ENCODE measurements around the gene SLC12A3. TPM values are rescaled to one million over a fixed set of nuclear protein-coding genes. Genes with fewer than 3 reads are reported as not detected.
"Not testable (repeated sequence)": the region's sequence is repeated elsewhere in the genome, so short reads cannot be mapped to it uniquely, and the experiment has no call there.

Gene SLC12A3
- total and polyA plus RNA-seq, 5 donors from 2014 or later: not detected

- peaks cover 17% of the 10 kb centered on the region for H3K4me1 ChIP-seq (ENCODE audit: control insufficient read depth, insufficient read depth, low read length, poor library complexity, severe bottlenecking)
- Mint-ChIP-seq H3K4me1 (peaks cover 5 to 38% (median 24%) of the 10 kb centered on the region in 4 donors), H3K9me3 (no peaks in the 10 kb centered on the region), H3K27me3 (peaks cover 7% of the 10 kb centered on the region), H3K36me3 (no peaks in the 10 kb centered on the region), H3K4me3 (no peak overlapping the region), H3K27ac (no peak overlapping the region)
- ATAC-seq (ENCODE audit: low read depth in 2 of 2) (no peak), DNase-seq (no peak)
- no peak overlapping the region for H3K27ac ChIP-seq (ENCODE audit: insufficient read depth, low read length, poor library complexity, severe bottlenecking)
- H3K36me3 ChIP-seq (ENCODE audit: control insufficient read depth, insufficient read depth, low read length): no peaks in the 10 kb centered on the region
- H3K27me3 ChIP-seq (ENCODE audit: control insufficient read depth, insufficient read depth, low read length): no peaks in the 10 kb centered on the region
- H3K9me3 ChIP-seq (ENCODE audit: control insufficient read depth in 2 of 2, low read length in 2 of 2): no peaks in the 10 kb centered on the region
- no peak overlapping the region for H3K4me3 ChIP-seq (ENCODE audit: low read depth, low read length)
Measured at GRCh38 chr16:56865394-56866062, 521 bp downstream of the SLC12A3 start.

- Histone ChIP-seq H3K9me3 (ENCODE audit: control insufficient read depth in 2 of 2, low read length in 2 of 2) (no peaks in the 10 kb centered on the region), H3K27me3 (ENCODE audit: control insufficient read depth, insufficient read depth, low read length) (no peaks in the 10 kb centered on the region), H3K27ac (ENCODE audit: insufficient read depth, low read length, poor library complexity, severe bottlenecking) (no peak overlapping the region), H3K4me3 (ENCODE audit: low read depth, low read length) (no peak overlapping the region), H3K36me3 (ENCODE audit: control insufficient read depth, insufficient read depth, low read length) (no peaks in the 10 kb centered on the region), H3K4me1 (ENCODE audit: control insufficient read depth, insufficient read depth, low read length, poor library complexity, severe bottlenecking) (peaks cover 4% of the 10 kb centered on the region)
- DNase-seq: peak; percentile 19 to 77 (median 64)
- no peaks in the 10 kb centered on the region for H3K36me3 Mint-ChIP-seq
- H3K4me3 Mint-ChIP-seq: no peak overlapping the region
- H3K27ac Mint-ChIP-seq: peak overlapping the region; percentile 26 to 85 (median 46)
- H3K27me3 Mint-ChIP-seq: peaks cover 7% of the 10 kb centered on the region
- peaks cover 5 to 23% (median 14%) of the 10 kb centered on the region in 4 donors for H3K4me1 Mint-ChIP-seq
- no peaks in the 10 kb centered on the region for H3K9me3 Mint-ChIP-seq
- no peak for ATAC-seq (ENCODE audit: low read depth in 2 of 2)
Measured at GRCh38 chr16:56866955-56867830, 2.2 kb downstream of the SLC12A3 start.

- H3K27ac Mint-ChIP-seq: no peak overlapping the region
- no peaks in the 10 kb centered on the region for H3K9me3 ChIP-seq (ENCODE audit: control insufficient read depth in 2 of 2, low read length in 2 of 2)
- ATAC-seq (ENCODE audit: low read depth in 2 of 2) (no peak), DNase-seq (no peak)
- no peak overlapping the region for H3K27ac ChIP-seq (ENCODE audit: insufficient read depth, low read length, poor library complexity, severe bottlenecking)
- no peaks in the 10 kb centered on the region for H3K9me3 Mint-ChIP-seq
- H3K27me3 ChIP-seq (ENCODE audit: control insufficient read depth, insufficient read depth, low read length): no peaks in the 10 kb centered on the region
- no peaks in the 10 kb centered on the region for H3K4me1 ChIP-seq (ENCODE audit: control insufficient read depth, insufficient read depth, low read length, poor library complexity, severe bottlenecking)
- H3K4me3 Mint-ChIP-seq: no peak overlapping the region
- no peaks in the 10 kb centered on the region for H3K36me3 Mint-ChIP-seq
- H3K36me3 ChIP-seq (ENCODE audit: control insufficient read depth, insufficient read depth, low read length): no peaks in the 10 kb centered on the region
- H3K27me3 Mint-ChIP-seq: peaks cover 7% of the 10 kb centered on the region
- H3K4me1 Mint-ChIP-seq: peaks cover 4 to 17% (median 9%) of the 10 kb centered on the region in 4 donors
- no peak overlapping the region for H3K4me3 ChIP-seq (ENCODE audit: low read depth, low read length)
Measured at GRCh38 chr16:56868175-56868574, 3.2 kb downstream of the SLC12A3 start.

GRCh38 chr16:56868766-56869165 lies 3.8 kb downstream of the SLC12A3 start:
- peaks cover 4 to 12% (median 7%) of the 10 kb centered on the region in 4 donors for H3K4me1 Mint-ChIP-seq
- DNase-seq; H3K4me3 Mint-ChIP-seq; H3K4me3 ChIP-seq (ENCODE audit: low read depth, low read length); H3K4me1 ChIP-seq (ENCODE audit: control insufficient read depth, insufficient read depth, low read length, poor library complexity, severe bottlenecking); H3K36me3 Mint-ChIP-seq; ATAC-seq (ENCODE audit: low read depth in 2 of 2); H3K27me3 ChIP-seq (ENCODE audit: control insufficient read depth, insufficient read depth, low read length); H3K36me3 ChIP-seq (ENCODE audit: control insufficient read depth, insufficient read depth, low read length); H3K27me3 Mint-ChIP-seq; H3K27ac ChIP-seq (ENCODE audit: insufficient read depth, low read length, poor library complexity, severe bottlenecking); H3K9me3 ChIP-seq (ENCODE audit: control insufficient read depth in 2 of 2, low read length in 2 of 2); H3K27ac Mint-ChIP-seq; H3K9me3 Mint-ChIP-seq: not testable (repeated sequence)

- no peak overlapping the region for H3K4me3 ChIP-seq (ENCODE audit: low read depth, low read length)
- no peaks in the 10 kb centered on the region for H3K36me3 ChIP-seq (ENCODE audit: control insufficient read depth, insufficient read depth, low read length)
- ATAC-seq (ENCODE audit: low read depth in 2 of 2) (peak in 1 of 2 donors; percentile 31), DNase-seq (peak in 2 of 3 donors; percentile 26 to 30)
- H3K27me3 Mint-ChIP-seq: peaks cover 7% of the 10 kb centered on the region
- H3K27ac Mint-ChIP-seq: no peak overlapping the region
- H3K9me3 ChIP-seq (ENCODE audit: control insufficient read depth in 2 of 2, low read length in 2 of 2): no peaks in the 10 kb centered on the region
- H3K4me3 Mint-ChIP-seq: no peak overlapping the region
- peaks cover 4 to 12% (median 6%) of the 10 kb centered on the region in 4 donors for H3K4me1 Mint-ChIP-seq
- no peaks in the 10 kb centered on the region for H3K9me3 Mint-ChIP-seq
- H3K36me3 Mint-ChIP-seq: no peaks in the 10 kb centered on the region
- H3K27ac ChIP-seq (ENCODE audit: insufficient read depth, low read length, poor library complexity, severe bottlenecking): no peak overlapping the region
- H3K27me3 ChIP-seq (ENCODE audit: control insufficient read depth, insufficient read depth, low read length): no peaks in the 10 kb centered on the region
- H3K4me1 ChIP-seq (ENCODE audit: control insufficient read depth, insufficient read depth, low read length, poor library complexity, severe bottlenecking): no peaks in the 10 kb centered on the region
Measured at GRCh38 chr16:56869513-56870275, 4.7 kb downstream of the SLC12A3 start.

- Mint-ChIP-seq H3K9me3 (no peaks in the 10 kb centered on the region), H3K27ac (no peak overlapping the region), H3K4me1 (peaks cover 4 to 9% (median 6%) of the 10 kb centered on the region in 4 donors), H3K4me3 (no peak overlapping the region), H3K27me3 (peaks cover 2% of the 10 kb centered on the region), H3K36me3 (no peaks in the 10 kb centered on the region)
- H3K27me3 ChIP-seq (ENCODE audit: control insufficient read depth, insufficient read depth, low read length): no peaks in the 10 kb centered on the region
- no peak overlapping the region for H3K4me3 ChIP-seq (ENCODE audit: low read depth, low read length)
- no peaks in the 10 kb centered on the region for H3K36me3 ChIP-seq (ENCODE audit: control insufficient read depth, insufficient read depth, low read length)
- ATAC-seq (ENCODE audit: low read depth in 2 of 2): peak in 1 of 2 donors; percentile 10
- no peaks in the 10 kb centered on the region for H3K9me3 ChIP-seq (ENCODE audit: control insufficient read depth in 2 of 2, low read length in 2 of 2)
- DNase-seq: no peak
- no peaks in the 10 kb centered on the region for H3K4me1 ChIP-seq (ENCODE audit: control insufficient read depth, insufficient read depth, low read length, poor library complexity, severe bottlenecking)
- H3K27ac ChIP-seq (ENCODE audit: insufficient read depth, low read length, poor library complexity, severe bottlenecking): no peak overlapping the region
Measured at GRCh38 chr16:56870276-56870888, 5.4 kb downstream of the SLC12A3 start.

- no peak overlapping the region for H3K4me3 ChIP-seq (ENCODE audit: low read depth, low read length)
- no peak overlapping the region for H3K27ac ChIP-seq (ENCODE audit: insufficient read depth, low read length, poor library complexity, severe bottlenecking)
- H3K27me3 ChIP-seq (ENCODE audit: control insufficient read depth, insufficient read depth, low read length): no peaks in the 10 kb centered on the region
- H3K36me3 ChIP-seq (ENCODE audit: control insufficient read depth, insufficient read depth, low read length): no peaks in the 10 kb centered on the region
- Mint-ChIP-seq H3K9me3 (no peaks in the 10 kb centered on the region), H3K27ac (peak overlapping the region in 2 of 3 donors; percentile 22 to 43), H3K27me3 (no peaks in the 10 kb centered on the region), H3K4me3 (no peak overlapping the region), H3K36me3 (no peaks in the 10 kb centered on the region), H3K4me1 (peaks cover 4 to 8% (median 6%) of the 10 kb centered on the region in 4 donors)
- DNase-seq: no peak
- H3K4me1 ChIP-seq (ENCODE audit: control insufficient read depth, insufficient read depth, low read length, poor library complexity, severe bottlenecking): no peaks in the 10 kb centered on the region
- no peaks in the 10 kb centered on the region for H3K9me3 ChIP-seq (ENCODE audit: control insufficient read depth in 2 of 2, low read length in 2 of 2)
- ATAC-seq (ENCODE audit: low read depth in 2 of 2): no peak
Measured at GRCh38 chr16:56871172-56871593, 6.2 kb downstream of the SLC12A3 start.

Measured in CD4-positive, CD25-positive, alpha-beta regulatory T cell (primary cell).